ENCODE measurements around the gene GPC6.
"Not testable (repeated sequence)": the region's sequence is repeated elsewhere in the genome, so short reads cannot be mapped to it uniquely, and the experiment has no call there.

Gene GPC6

GRCh38 chr13:94333131-94333820, 1106.7 kb downstream of the GPC6 start:
- no peak overlapping the region for H3K4me3 ChIP-seq (ENCODE audit: extremely low read depth, insufficient read depth, low read length, poor library complexity, severe bottlenecking)
- H3K9me3 ChIP-seq (ENCODE audit: control insufficient read depth, low read length), result no peaks in the 10 kb centered on the region
- peak overlapping the region; percentile 13 for H3K27ac ChIP-seq (ENCODE audit: low read depth, low read length, severe bottlenecking)
- WGBS, 2 experiments (ENCODE audit: insufficient coverage in 2 of 2), result 84 to 100% methylated on average over 2 of the region's 4 CpGs
- H3K36me3 ChIP-seq (ENCODE audit: control insufficient read depth, insufficient read depth, low read length), result no peaks in the 10 kb centered on the region
- H3K4me1 ChIP-seq (ENCODE audit: control insufficient read depth, insufficient read depth, low read length, poor library complexity, severe bottlenecking), result no peaks in the 10 kb centered on the region

GRCh38 chr13:94335761-94336526, 1109.3 kb downstream of the GPC6 start:
- WGBS, 2 experiments (ENCODE audit: insufficient coverage in 2 of 2), result 83 to 100% methylated on average over 2 of the region's 5 CpGs
- Histone ChIP-seq H3K27ac (ENCODE audit: low read depth, low read length, severe bottlenecking) (no peak overlapping the region), H3K9me3 (ENCODE audit: control insufficient read depth, low read length) (no peaks in the 10 kb centered on the region), H3K4me3 (ENCODE audit: extremely low read depth, insufficient read depth, low read length, poor library complexity, severe bottlenecking) (no peak overlapping the region), H3K36me3 (ENCODE audit: control insufficient read depth, insufficient read depth, low read length) (no peaks in the 10 kb centered on the region), H3K4me1 (ENCODE audit: control insufficient read depth, insufficient read depth, low read length, poor library complexity, severe bottlenecking) (no peaks in the 10 kb centered on the region)

- Histone ChIP-seq H3K36me3 (ENCODE audit: control insufficient read depth, insufficient read depth, low read length) (no peaks in the 10 kb centered on the region), H3K27ac (ENCODE audit: low read depth, low read length, severe bottlenecking) (no peak overlapping the region), H3K9me3 (ENCODE audit: control insufficient read depth, low read length) (no peaks in the 10 kb centered on the region), H3K4me1 (ENCODE audit: control insufficient read depth, insufficient read depth, low read length, poor library complexity, severe bottlenecking) (peaks cover 6% of the 10 kb centered on the region), H3K4me3 (ENCODE audit: extremely low read depth, insufficient read depth, low read length, poor library complexity, severe bottlenecking) (no peak overlapping the region)
- WGBS, 2 experiments (ENCODE audit: insufficient coverage in 2 of 2), result 85 to 96% methylated on average over 3 to 7 of the region's 11 CpGs
These were observed 1112.6 kb downstream of the GPC6 start for GRCh38 chr13:94339116-94339687.

GRCh38 chr13:94342436-94343242, 1116.0 kb downstream of the GPC6 start:
- no peak overlapping the region for H3K27ac ChIP-seq (ENCODE audit: low read depth, low read length, severe bottlenecking)
- no peaks in the 10 kb centered on the region for H3K36me3 ChIP-seq (ENCODE audit: control insufficient read depth, insufficient read depth, low read length)
- no peaks in the 10 kb centered on the region for H3K9me3 ChIP-seq (ENCODE audit: control insufficient read depth, low read length)
- H3K4me1 ChIP-seq (ENCODE audit: control insufficient read depth, insufficient read depth, low read length, poor library complexity, severe bottlenecking), result peaks cover 10% of the 10 kb centered on the region
- 91 to 96% methylated on average over 12 to 13 of the region's 17 CpGs for WGBS, 2 experiments (ENCODE audit: insufficient coverage in 2 of 2)
- no peak overlapping the region for H3K4me3 ChIP-seq (ENCODE audit: extremely low read depth, insufficient read depth, low read length, poor library complexity, severe bottlenecking)

GRCh38 chr13:94343243-94343585, 1116.6 kb downstream of the GPC6 start:
- Histone ChIP-seq H3K27ac (ENCODE audit: low read depth, low read length, severe bottlenecking) (no peak overlapping the region), H3K9me3 (ENCODE audit: control insufficient read depth, low read length) (no peaks in the 10 kb centered on the region), H3K36me3 (ENCODE audit: control insufficient read depth, insufficient read depth, low read length) (no peaks in the 10 kb centered on the region), H3K4me1 (ENCODE audit: control insufficient read depth, insufficient read depth, low read length, poor library complexity, severe bottlenecking) (peaks cover 10% of the 10 kb centered on the region), H3K4me3 (ENCODE audit: extremely low read depth, insufficient read depth, low read length, poor library complexity, severe bottlenecking) (no peak overlapping the region)
- 78 to 91% methylated on average over 7 of the region's 7 CpGs for WGBS, 2 experiments (ENCODE audit: insufficient coverage in 2 of 2)

- not testable (repeated sequence) for H3K36me3 ChIP-seq (ENCODE audit: control insufficient read depth, insufficient read depth, low read length); H3K9me3 ChIP-seq (ENCODE audit: control insufficient read depth, low read length); H3K4me3 ChIP-seq (ENCODE audit: extremely low read depth, insufficient read depth, low read length, poor library complexity, severe bottlenecking); H3K27ac ChIP-seq (ENCODE audit: low read depth, low read length, severe bottlenecking); H3K4me1 ChIP-seq (ENCODE audit: control insufficient read depth, insufficient read depth, low read length, poor library complexity, severe bottlenecking)
- WGBS, 2 experiments (ENCODE audit: insufficient coverage in 2 of 2), result 82 to 97% methylated on average over 2 to 3 of the region's 3 CpGs
These were observed 1117.1 kb downstream of the GPC6 start for GRCh38 chr13:94343687-94344086.

GRCh38 chr13:94344126-94344818, 1117.7 kb downstream of the GPC6 start:
- Histone ChIP-seq H3K4me1 (ENCODE audit: control insufficient read depth, insufficient read depth, low read length, poor library complexity, severe bottlenecking) (peaks cover 10% of the 10 kb centered on the region), H3K27ac (ENCODE audit: low read depth, low read length, severe bottlenecking) (no peak overlapping the region), H3K4me3 (ENCODE audit: extremely low read depth, insufficient read depth, low read length, poor library complexity, severe bottlenecking) (no peak overlapping the region), H3K36me3 (ENCODE audit: control insufficient read depth, insufficient read depth, low read length) (no peaks in the 10 kb centered on the region), H3K9me3 (ENCODE audit: control insufficient read depth, low read length) (no peaks in the 10 kb centered on the region)
- WGBS, 2 experiments (ENCODE audit: insufficient coverage in 2 of 2), result 78 to 84% methylated on average over 7 to 8 of the region's 8 CpGs

GRCh38 chr13:94345374-94346195, 1119.0 kb downstream of the GPC6 start:
- Histone ChIP-seq H3K4me3 (ENCODE audit: extremely low read depth, insufficient read depth, low read length, poor library complexity, severe bottlenecking) (no peak overlapping the region), H3K36me3 (ENCODE audit: control insufficient read depth, insufficient read depth, low read length) (no peaks in the 10 kb centered on the region), H3K9me3 (ENCODE audit: control insufficient read depth, low read length) (no peaks in the 10 kb centered on the region), H3K27ac (ENCODE audit: low read depth, low read length, severe bottlenecking) (no peak overlapping the region), H3K4me1 (ENCODE audit: control insufficient read depth, insufficient read depth, low read length, poor library complexity, severe bottlenecking) (peaks cover 10% of the 10 kb centered on the region)
- 81% methylated on average over 3 to 6 of the region's 8 CpGs for WGBS, 2 experiments (ENCODE audit: insufficient coverage in 2 of 2)

GRCh38 chr13:94346261-94347019, 1119.8 kb downstream of the GPC6 start:
- Histone ChIP-seq H3K9me3 (ENCODE audit: control insufficient read depth, low read length) (no peaks in the 10 kb centered on the region), H3K27ac (ENCODE audit: low read depth, low read length, severe bottlenecking) (no peak overlapping the region), H3K36me3 (ENCODE audit: control insufficient read depth, insufficient read depth, low read length) (no peaks in the 10 kb centered on the region), H3K4me3 (ENCODE audit: extremely low read depth, insufficient read depth, low read length, poor library complexity, severe bottlenecking) (no peak overlapping the region), H3K4me1 (ENCODE audit: control insufficient read depth, insufficient read depth, low read length, poor library complexity, severe bottlenecking) (peaks cover 13% of the 10 kb centered on the region)
- WGBS, 2 experiments (ENCODE audit: insufficient coverage in 2 of 2), result 89 to 96% methylated on average over 3 to 7 of the region's 13 CpGs
